GM23338 (cell line): ENCODE data around the gene CCND1.

Experiments used
- CTCF ChIP-seq, 2 experiments: fragments of 200-600 bp in 1 of 2; sonication (generic) in 1 of 2; conservative IDR thresholded peaks; 2 replicates each; pipeline versions ENCODE4 v1.5.1 to v1.6.1; 2016 to 2017; ENCODE audit warnings: antibody characterized with exemption in 2 of 2, low read depth in 2 of 2, mild to moderate bottlenecking in 2 of 2, moderate library complexity in 1 of 2
- ETS1 ChIP-seq: IDR thresholded peaks from 2 replicates; pipeline ENCODE4 v1.6.1; 2016; ENCODE audit warnings: antibody characterized with exemption
- EZH2phosphoT487 ChIP-seq: fragments of 200-600 bp; sonication (generic); IDR thresholded peaks from one replicate; pipeline ENCODE4 v1.8.1; 2018; ENCODE audit warnings: antibody characterized with exemption; ENCODE audit not compliant: unreplicated experiment
- JUNB ChIP-seq: IDR thresholded peaks from one replicate; pipeline ENCODE4 v1.6.1; 2016; ENCODE audit warnings: antibody characterized with exemption; ENCODE audit not compliant: unreplicated experiment

GRCh38 chr11:69659591-69659990, 18.6 kb downstream of the CCND1 start:
- TF ChIP-seq JUNB (no peak), CTCF (conservative IDR thresholded peaks at IDR 0.05; ENCODE audit: low read depth in 2 of 2) (no peak), ETS1 (no peak), EZH2phosphoT487 (no peak)
